HUES64 (cell line): Measurements from ENCODE around the gene ARID2.

Experiments
- H3K27ac ChIP-seq: 2 replicates; pipeline ENCODE4 v1.7.0; 2013; ENCODE audit warnings: low read depth, low read length, inconsistent platforms
- H3K27me3 ChIP-seq: 2 replicates; pipeline ENCODE4 v1.6.1; 2013; ENCODE audit warnings: mild to moderate bottlenecking, low read length; ENCODE audit not compliant: insufficient read depth
- H3K36me3 ChIP-seq: 2 replicates; pipeline ENCODE4 v1.6.1; 2013; ENCODE audit warnings: mild to moderate bottlenecking, low read length; ENCODE audit not compliant: insufficient read depth
- H3K4me1 ChIP-seq: 2 replicates; pipeline ENCODE4 v1.6.1; 2013; ENCODE audit warnings: mild to moderate bottlenecking, low read length, moderate library complexity; ENCODE audit not compliant: insufficient read depth
- H3K4me3 ChIP-seq: 2 replicates; pipeline ENCODE4 v1.5.1; 2013; ENCODE audit warnings: mild to moderate bottlenecking, low read length, moderate library complexity
- H3K9ac ChIP-seq: 2 replicates; pipeline ENCODE4 v1.6.1; 2013; ENCODE audit warnings: mild to moderate bottlenecking, low read depth, low read length
- H3K9me3 ChIP-seq: 2 replicates; pipeline ENCODE4 v1.6.1; 2013; ENCODE audit warnings: low read depth, low read length; ENCODE audit not compliant: insufficient read depth
- WGBS: fragments of 150-250, 120-280 bp; methylation state at CpG from one replicate; pipeline ENCODE4 v1.1.7; 2013; ENCODE audit warnings: missing lambda C conversion rate; 5-methylcytosine and 5-hydroxymethylcytosine counted together

ARID2 gene

DNA sequence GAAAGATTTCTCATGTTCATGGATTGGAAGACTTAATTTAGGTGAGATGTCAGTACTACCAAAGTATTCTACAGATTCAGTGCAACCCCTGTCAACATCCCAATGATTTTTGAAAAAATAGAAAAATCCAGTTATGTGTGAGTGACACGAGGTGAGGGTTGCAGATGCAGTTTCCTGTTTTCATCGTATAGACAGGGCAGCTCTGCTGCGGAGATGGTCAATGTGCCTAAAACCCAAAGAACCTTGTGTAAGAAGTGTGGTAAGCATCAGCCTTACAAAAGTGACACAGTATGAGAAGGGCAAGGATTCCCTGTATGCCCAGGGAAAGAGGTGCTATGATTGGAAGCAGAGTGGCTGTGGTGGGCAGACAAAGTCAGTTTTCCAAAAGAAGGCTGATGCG, 166.5 kb downstream of the ARID2 start:
- H3K9ac ChIP-seq = no peak overlapping the region
- 96% methylated on average over 4 of the region's 4 CpGs for WGBS
- peaks cover 80% of the 10 kb centered on the region for H3K36me3 ChIP-seq
- H3K4me3 ChIP-seq = no peak overlapping the region
- no peaks in the 10 kb centered on the region for H3K27me3 ChIP-seq
- no peak overlapping the region for H3K27ac ChIP-seq
- H3K4me1 ChIP-seq = peaks cover 6% of the 10 kb centered on the region; the same call in 1 of the 2 replicates
- no peaks in the 10 kb centered on the region for H3K9me3 ChIP-seq

DNA sequence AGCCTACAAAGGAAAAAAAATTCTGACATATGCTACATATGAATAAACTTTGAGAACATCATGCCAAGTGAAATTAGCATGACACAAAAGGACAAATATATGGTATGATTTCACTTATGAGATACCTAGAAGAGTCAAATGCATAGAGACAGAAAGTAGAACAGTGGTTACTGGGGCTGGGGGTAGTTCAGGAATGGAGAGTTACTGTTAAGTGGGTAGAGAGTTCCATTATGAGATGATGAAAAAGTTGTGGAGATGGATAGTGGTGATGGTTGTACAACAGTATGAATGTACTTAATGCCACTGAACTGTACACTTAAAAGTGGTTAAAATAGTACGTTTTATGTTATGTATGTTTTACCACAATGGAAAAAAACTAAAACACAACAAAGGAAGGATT, 168.6 kb downstream of the ARID2 start:
- peaks cover 62% of the 10 kb centered on the region for H3K36me3 ChIP-seq
- peaks cover 4% of the 10 kb centered on the region; the same call in 1 of the 2 replicates for H3K4me1 ChIP-seq
- H3K4me3 ChIP-seq = no peak overlapping the region
- H3K27ac ChIP-seq = no peak overlapping the region
- 86% methylated on average over 1 of the region's 1 CpG for WGBS
- no peaks in the 10 kb centered on the region for H3K9me3 ChIP-seq
- no peaks in the 10 kb centered on the region for H3K27me3 ChIP-seq
- no peak overlapping the region for H3K9ac ChIP-seq

DNA sequence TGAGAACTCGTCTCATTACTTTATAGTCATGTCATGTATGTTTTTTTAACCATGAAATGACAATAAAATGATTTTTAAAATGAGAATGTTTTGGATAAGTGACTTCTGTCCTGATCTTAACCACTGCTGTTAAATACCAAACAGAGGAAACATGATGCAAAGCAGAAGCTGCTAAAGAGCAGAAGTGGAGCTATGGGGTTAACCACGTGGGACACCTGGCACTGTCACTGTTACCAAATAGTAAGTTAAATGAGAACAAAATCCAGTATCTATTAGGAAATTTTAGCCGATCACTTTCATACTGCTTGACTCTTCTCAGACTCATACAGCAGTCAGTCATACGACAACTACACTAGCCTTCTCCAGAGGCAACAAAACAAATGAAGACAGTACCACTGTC, 178.4 kb downstream of the ARID2 start:
- 98% methylated on average over 3 of the region's 4 CpGs for WGBS
- Histone ChIP-seq H3K4me3 (no peak overlapping the region), H3K9ac (no peak overlapping the region), H3K36me3 (peaks cover 60% of the 10 kb centered on the region), H3K9me3 (no peaks in the 10 kb centered on the region), H3K4me1 (no peaks in the 10 kb centered on the region), H3K27ac (no peak overlapping the region), H3K27me3 (no peaks in the 10 kb centered on the region)

DNA sequence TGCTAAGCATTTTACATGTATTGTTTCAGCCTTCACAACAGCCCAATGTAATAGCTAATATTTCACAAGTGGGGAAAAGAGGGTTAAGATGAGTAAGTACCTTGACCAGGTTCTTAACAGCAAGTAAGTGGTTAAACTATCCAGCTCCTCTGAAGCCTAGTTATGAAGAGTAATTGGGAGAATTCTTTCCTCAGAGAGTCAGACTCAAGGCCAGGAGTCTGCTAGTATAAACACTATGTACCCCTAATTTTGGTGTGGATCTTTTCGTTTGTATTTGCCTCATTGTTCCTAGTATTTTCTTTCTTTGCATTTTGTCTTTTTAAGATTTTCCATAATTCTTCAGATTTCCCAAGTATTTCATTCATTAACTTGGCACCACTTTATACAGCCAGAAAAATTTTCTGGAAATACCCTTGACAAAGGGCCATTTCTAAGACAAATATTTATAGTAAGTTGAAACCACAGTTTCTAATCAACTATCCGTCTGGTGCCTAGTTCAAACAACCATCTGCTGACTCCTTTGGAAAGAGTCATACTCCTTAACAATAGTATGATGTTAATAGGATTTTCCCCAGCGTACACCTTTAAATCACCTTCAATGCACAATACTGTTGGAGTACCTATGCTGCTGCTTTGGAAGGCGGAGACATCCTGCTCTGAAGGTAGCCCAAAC, 179.7 kb downstream of the ARID2 start:
- Histone ChIP-seq H3K4me1 (no peaks in the 10 kb centered on the region), H3K36me3 (peaks cover 47% of the 10 kb centered on the region), H3K27me3 (no peaks in the 10 kb centered on the region), H3K9ac (no peak overlapping the region), H3K9me3 (no peaks in the 10 kb centered on the region), H3K27ac (no peak overlapping the region), H3K4me3 (no peak overlapping the region)
- WGBS = 94% methylated on average over 3 of the region's 4 CpGs

DNA sequence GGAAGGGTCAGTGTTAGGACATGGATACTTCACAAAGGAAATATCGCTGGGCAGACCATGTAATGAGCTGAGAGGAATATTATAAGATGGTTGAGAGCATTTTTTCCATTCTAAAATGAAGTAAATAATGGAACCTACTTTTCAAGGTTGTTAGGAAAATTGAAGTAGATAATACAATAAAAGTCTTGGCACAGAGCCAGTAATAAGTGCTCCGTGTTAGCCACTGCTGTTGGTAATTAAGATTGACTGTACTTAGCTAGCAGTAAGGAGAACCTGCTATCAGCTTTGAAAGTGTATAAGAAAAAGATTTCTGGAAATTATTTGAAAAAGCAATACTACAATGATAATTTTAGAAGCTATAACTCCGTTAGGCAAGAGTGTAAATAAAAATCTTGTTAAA, 183.3 kb downstream of the ARID2 start:
- Histone ChIP-seq H3K4me1 (no peaks in the 10 kb centered on the region), H3K27me3 (no peaks in the 10 kb centered on the region)

DNA sequence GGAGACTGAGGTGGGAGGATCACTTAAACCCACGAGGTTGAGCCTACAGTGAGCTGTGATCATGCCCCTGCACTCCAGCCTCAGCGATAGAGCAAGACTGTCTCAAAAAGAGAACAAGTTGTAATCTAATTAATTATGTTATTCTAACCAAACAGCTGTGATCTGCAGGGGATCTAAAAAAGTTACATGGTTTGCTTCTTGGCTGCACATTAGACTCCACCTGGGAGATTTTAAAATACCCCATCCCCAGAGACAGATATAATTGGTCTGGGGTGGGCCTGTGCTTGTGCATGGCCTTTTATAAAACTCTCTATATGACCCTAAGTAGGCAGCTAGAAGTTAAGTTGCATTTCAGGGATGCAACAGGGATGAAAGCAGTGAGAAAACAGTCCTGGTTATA, 184.1 kb downstream of the ARID2 start:
- WGBS = 82% methylated on average over 2 of the region's 2 CpGs
- Histone ChIP-seq H3K27me3 (no peaks in the 10 kb centered on the region), H3K9ac (no peak overlapping the region), H3K4me1 (no peaks in the 10 kb centered on the region), H3K4me3 (no peak overlapping the region), H3K9me3 (no peaks in the 10 kb centered on the region), H3K27ac (no peak overlapping the region), H3K36me3 (peaks cover 7% of the 10 kb centered on the region)

More for the DNA sequence above, 183.3 kb downstream of the ARID2 start:
- WGBS = 92% methylated on average over 3 of the region's 3 CpGs
- H3K4me3 ChIP-seq = no peak overlapping the region
- H3K9ac ChIP-seq = no peak overlapping the region
- H3K9me3 ChIP-seq = no peaks in the 10 kb centered on the region
- H3K36me3 ChIP-seq = peaks cover 13% of the 10 kb centered on the region
- H3K27ac ChIP-seq = no peak overlapping the region

DNA sequence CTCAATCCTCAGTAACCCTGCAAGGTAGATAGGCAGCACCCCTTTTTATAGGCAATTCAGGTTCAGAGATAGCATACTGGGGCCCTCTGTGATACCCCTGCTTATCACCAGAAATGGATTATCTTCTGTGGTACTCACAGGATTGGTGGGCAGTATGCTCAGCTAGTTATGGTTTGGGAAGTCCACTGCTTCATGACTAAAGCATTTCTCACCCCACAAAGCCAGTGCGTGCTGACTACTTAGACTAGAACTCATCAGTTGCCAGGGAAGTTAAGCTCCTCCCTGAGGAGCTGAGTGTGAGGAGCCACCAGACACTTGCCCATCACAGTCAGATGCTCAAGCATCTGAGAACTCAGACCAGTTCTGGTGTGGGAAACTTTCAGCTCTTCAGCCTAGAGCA, 184.6 kb downstream of the ARID2 start:
- H3K27me3 ChIP-seq = no peaks in the 10 kb centered on the region
- H3K4me1 ChIP-seq = no peaks in the 10 kb centered on the region
- WGBS = 61% methylated on average over 1 of the region's 1 CpG
- H3K4me3 ChIP-seq = no peak overlapping the region
- no peak overlapping the region for H3K27ac ChIP-seq
- H3K9ac ChIP-seq = no peak overlapping the region
- no peaks in the 10 kb centered on the region for H3K9me3 ChIP-seq
- H3K36me3 ChIP-seq = peaks cover 7% of the 10 kb centered on the region

DNA sequence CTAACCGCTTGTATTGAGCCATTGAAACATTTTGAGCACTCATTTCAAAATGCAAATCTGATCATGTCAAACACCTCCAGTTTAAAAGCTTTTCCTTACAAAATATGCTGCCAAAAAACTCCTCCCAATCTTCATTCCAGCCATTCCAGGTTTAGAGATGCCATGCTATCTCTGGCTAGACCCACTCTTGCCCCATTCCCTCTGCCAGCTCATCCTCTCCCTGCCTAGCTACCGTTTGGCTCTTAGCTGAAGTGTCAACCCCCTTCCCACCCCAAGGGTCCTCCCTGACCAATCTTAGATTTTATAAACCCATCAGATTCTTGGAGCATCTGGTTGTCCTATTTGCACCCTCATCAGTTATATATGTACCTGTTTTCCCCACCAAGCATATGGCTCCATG, 185.9 kb downstream of the ARID2 start:
- whole genome bisulfite sequencing = 85% methylated on average over 2 of the region's 2 CpGs
- Histone ChIP-seq H3K27ac (no peak overlapping the region), H3K36me3 (peaks cover 19% of the 10 kb centered on the region), H3K9me3 (no peaks in the 10 kb centered on the region), H3K9ac (no peak overlapping the region), H3K4me3 (no peak overlapping the region), H3K4me1 (no peaks in the 10 kb centered on the region), H3K27me3 (no peaks in the 10 kb centered on the region)

DNA sequence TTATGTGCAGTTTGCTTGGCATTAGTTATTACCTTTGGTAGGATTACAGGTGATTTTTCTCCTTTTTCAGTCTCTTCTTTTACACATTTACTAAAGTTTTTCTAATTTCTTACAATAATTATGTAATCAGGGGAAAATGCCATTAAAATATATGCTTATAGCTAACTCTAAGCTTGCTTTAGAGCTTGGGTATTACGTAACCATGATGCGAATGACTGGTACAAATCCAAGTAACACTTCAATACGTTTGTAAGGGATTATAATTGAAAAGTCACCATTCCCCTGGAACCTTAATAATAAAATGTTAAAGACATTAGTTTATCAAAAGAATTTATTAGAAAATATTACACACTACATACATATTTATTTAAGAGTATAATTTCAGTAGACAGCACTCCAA, 189.3 kb downstream of the ARID2 start:
- WGBS = no CpG with 5 or more reads among the region's 3 CpGs
- H3K27me3 ChIP-seq = no peaks in the 10 kb centered on the region

DNA sequence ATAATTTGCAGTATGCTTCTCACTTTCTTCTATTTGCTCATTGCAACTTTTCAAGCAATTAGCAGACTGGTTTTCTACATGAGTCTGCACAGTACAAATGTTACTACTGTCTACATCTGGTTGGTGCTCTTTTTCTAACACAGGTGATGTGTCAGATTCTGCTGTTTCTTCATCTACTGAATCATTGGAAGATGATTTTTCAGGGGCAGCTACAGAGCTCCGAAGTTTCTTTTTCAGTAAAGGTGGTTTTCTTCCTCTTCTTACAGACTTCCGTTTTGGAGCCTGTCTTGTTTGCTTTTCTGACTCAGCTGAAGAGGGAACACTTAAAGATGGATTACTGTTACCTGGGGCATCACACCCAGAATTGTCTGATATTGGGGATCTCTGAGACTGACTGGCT, 198.8 kb downstream of the ARID2 start:
- 85% methylated on average over 2 of the region's 2 CpGs for WGBS

More for the DNA sequence above, 189.3 kb downstream of the ARID2 start:
- Histone ChIP-seq H3K9me3 (no peaks in the 10 kb centered on the region), H3K4me1 (no peaks in the 10 kb centered on the region), H3K9ac (no peak overlapping the region), H3K4me3 (no peak overlapping the region), H3K36me3 (peaks cover 42% of the 10 kb centered on the region), H3K27ac (no peak overlapping the region)

DNA sequence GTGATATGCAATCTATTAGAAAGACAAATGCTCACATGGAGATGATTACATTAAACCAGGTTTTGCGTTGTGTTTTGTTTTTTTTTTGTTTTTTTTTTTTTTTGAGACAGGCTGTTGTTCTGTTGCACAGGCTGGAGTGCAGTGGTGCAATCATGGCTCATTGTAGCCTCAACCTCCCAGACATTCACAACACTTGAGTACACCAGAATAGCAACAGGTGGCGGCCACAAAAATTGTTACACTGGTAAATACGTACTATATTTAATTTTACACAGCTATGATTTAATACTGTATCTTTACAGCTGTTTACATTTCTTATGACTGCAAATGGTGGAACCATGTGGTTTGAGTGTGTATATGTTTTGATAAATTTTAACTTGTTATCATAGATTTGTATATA, 200.9 kb downstream of the ARID2 start:
- H3K27me3 ChIP-seq = no peaks in the 10 kb centered on the region
- H3K9ac ChIP-seq = no peak overlapping the region
- H3K4me1 ChIP-seq = no peaks in the 10 kb centered on the region
- H3K4me3 ChIP-seq = no peak overlapping the region
- H3K36me3 ChIP-seq = peaks cover 89% of the 10 kb centered on the region
- no peak overlapping the region for H3K27ac ChIP-seq
- WGBS = 100% methylated on average over 1 of the region's 3 CpGs
- H3K9me3 ChIP-seq = no peaks in the 10 kb centered on the region

More for the DNA sequence above, 198.8 kb downstream of the ARID2 start:
- H3K4me3 ChIP-seq = no peak overlapping the region
- H3K9me3 ChIP-seq = no peaks in the 10 kb centered on the region
- H3K4me1 ChIP-seq = no peaks in the 10 kb centered on the region
- H3K9ac ChIP-seq = no peak overlapping the region
- no peak overlapping the region for H3K27ac ChIP-seq
- H3K27me3 ChIP-seq = no peaks in the 10 kb centered on the region
- H3K36me3 ChIP-seq = peaks cover 96% of the 10 kb centered on the region

DNA sequence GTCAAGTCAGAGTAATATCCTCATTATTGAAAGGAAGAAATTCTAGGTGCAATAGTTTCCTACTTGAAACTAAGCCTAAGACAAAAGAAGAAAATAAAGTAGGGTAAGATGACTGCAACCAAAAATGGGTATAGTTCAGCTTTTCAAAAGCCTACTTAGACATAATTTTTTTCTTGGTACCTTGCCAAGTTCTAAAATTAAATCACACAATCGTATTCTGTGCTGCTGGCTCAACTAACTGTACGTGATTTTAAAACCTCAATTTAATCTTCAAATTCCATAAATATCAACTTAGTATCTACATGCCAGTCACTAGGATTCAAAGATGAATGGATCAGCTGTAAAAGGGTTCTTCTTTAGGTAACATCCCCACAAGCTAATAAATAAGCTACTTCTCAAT, 204.0 kb downstream of the ARID2 start:
- Histone ChIP-seq H3K9ac (no peak overlapping the region), H3K9me3 (no peaks in the 10 kb centered on the region), H3K4me1 (no peaks in the 10 kb centered on the region), H3K27ac (no peak overlapping the region), H3K36me3 (peaks cover 58% of the 10 kb centered on the region), H3K4me3 (no peak overlapping the region), H3K27me3 (no peaks in the 10 kb centered on the region)
- WGBS = 93% methylated on average over 2 of the region's 2 CpGs
